Measurements from ENCODE around the gene ZBTB46.
"Not testable (repeated sequence)": the region's sequence is repeated elsewhere in the genome, so short reads cannot be mapped to it uniquely, and the experiment has no call there.

Gene ZBTB46

DNA sequence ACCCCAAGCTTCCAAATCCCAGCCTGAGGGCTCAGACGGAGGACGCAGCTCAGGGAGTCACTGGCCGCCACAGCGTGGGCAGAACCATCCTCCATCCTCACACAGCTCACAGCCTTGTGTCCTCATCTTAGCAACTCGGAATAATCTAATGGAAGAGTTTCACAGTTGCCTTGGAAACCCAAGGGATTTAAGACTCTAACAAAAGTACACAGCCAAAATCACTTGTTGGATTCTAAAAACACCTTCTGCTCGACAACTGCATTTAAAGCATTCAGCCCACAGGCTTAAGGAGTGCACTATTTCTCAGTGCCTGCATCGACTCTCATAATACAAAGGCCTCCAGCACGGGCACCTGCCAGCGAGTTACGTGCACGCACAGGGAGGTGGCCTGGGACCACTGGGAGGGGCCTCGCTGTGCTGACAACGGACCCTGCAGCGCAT, 45.4 kb downstream of the ZBTB46 start:
- no peak for DNase-seq

DNA sequence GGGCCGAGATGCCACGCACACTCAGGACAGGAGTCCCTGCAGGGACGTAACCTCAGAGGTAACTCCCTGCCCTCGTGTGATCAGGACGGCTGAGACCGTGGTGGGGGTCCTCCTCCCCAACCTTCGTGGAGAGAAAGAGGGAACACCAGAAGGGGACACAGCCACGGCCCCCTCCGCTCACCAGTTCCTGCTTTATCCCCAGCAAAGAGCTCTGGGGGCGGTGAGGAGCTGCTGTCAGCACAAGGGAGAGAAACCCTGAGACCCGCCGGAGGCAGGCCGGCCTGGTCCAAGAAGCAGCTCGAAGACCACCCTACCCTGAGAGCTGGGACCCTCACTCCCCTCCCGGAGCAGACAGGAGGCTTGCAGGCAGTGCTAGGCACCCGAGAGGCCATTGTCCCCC, 47.1 kb downstream of the ZBTB46 start:
- DNase-seq, result no peak

DNA sequence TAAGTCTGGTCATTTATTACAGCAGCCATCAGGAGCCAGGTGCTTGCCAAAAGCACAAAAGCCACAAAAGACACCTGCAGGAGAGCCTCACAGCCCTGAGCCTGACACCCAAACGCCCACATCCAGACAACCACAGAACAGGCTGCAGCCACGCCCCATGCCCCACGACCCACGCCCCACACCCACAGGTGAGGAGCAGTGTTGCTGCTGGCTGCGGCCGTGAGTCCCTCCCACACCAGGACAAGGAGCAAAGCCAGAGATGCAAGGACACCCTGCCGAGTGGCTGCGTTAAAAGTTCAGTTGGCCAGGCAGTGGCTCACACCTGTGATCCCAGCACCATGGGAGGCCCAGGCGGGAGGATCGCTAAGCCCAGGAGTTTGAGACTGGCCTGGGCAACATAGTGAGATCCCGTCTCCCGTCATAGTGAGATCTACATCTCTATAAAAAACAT, 48.5 kb downstream of the ZBTB46 start:
- no peak for DNase-seq

DNA sequence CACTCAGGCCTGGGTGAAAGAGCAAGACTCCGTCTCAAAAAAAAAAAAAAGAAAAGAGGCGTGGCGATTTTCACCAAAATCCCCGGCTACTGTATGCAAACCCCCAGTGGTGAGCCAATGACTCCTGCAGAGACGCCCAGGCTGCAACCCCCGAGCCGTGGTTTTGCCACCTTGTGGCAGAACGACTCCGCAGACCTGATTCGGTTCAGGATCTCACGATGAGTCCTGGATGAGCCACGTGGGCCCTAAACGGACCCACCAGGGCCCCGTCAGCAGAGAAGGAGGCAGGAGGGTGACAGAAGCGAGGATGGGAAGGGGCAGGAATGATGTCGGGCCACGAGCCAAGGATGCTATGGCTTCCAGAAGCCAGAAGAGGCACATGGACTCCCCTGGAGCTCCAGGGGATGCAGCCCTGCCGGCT, 49.0 kb downstream of the ZBTB46 start:
- DNase-seq, result peak; percentile 30

DNA sequence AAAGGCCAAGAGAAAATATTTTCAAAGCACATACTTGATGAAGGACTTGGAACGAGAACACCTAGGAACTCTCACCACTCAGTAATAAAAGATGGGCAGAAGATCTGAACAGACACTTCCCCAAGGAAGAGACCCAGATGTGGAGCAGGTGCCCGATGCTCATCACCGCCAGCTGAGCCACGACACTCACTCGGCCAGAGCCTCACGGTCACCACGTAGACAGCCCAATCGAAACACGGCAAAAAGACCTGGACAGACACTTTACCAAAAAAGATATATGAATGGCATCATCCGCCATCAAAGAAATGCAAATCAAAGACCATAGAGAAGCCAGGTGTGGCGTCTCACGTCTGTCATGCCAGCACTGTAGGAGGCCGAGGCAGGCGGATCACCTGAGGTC, 49.9 kb downstream of the ZBTB46 start:
- no peak for DNase-seq

DNA sequence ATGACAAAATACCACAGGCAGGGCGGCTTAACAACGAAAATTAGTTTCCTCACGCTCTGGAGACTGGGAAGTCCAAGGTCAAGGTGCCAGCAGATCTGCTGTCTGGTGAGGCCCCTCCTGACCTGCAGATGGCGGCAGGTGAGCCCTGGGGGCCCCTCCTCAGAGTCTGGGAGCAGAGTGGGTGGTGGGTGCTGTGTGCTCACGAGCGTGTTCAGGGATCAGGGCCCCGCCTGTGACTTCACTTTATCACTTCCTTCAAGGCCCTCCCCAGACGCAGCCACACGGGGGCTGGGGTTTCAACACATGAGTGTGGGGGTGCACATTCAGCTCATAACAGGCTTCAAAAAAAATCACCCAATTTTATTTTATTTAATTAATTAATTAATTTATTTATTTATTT, 52.2 kb downstream of the ZBTB46 start:
- no peak for DNase-seq

GRCh38 chr20:63778034-63778752, 52.9 kb downstream of the ZBTB46 start:
- DNase-seq, result no peak

DNA sequence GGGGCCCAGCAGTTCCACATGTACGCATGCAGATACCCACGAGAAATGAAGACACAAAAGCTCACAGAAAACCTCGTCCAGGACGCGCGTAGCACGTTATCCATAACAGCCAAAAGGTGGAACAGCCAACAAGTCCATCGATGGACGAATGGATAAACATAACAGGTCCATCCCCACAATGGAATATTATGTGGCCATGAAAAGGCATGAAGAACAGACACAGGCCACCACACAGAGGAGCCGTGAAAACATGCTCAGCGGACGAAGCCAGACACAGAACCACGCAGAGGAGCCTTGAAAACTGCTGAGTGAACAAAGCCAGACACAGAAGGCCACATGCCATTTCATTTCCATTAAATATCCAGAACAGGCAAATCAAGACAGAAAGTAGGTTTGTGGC, 53.5 kb downstream of the ZBTB46 start:
- no peak for DNase-seq

- not testable (repeated sequence) for DNase-seq
These were observed 54.2 kb downstream of the ZBTB46 start for GRCh38 chr20:63776875-63777274.

DNA sequence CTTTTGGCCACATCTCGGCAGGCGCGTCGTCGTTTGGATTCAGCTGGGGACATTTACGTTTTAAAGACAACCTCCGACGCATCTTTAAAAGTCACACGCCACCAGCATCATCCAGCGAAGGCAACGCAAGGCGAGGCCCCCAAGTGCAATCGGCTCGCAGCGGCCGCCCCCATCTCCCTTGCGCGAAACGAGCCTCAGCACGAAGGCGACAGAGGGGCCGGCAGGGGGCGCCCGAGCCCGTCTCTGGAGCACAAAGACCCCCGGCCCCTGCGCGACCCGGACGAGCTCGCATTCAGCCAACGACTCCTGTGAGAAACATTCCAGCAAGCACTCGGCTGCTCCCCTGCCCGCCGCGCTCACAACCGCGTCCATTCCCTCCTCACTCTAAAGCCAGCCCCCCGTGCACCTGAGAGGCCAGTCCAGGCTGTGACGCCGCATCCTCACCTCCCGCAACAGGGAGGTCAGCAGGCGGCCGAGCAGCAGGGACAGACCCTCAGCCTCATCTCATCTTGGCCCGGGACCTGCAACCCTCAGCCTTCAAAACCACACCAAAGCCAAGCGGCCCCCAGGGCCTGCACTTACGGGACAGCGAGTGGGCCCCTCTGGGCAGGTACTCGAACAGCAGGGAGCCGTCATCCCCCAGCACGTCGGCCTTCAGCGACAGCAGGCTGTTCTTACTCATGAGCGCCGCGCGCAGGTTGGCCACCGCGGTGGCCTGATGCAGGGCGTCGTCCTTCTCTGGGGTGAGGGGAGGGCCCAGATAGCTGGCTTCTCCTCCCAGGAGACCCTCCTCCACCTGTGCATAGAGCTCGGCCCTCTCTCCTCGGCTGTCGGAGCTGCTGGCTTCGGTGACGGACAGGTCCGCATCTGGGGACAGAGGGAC, 55.7 kb downstream of the ZBTB46 start:
- peak; percentile 88 for DNase-seq

GRCh38 chr20:63774306-63774705, 56.8 kb downstream of the ZBTB46 start:
- DNase-seq, result no peak

DNA sequence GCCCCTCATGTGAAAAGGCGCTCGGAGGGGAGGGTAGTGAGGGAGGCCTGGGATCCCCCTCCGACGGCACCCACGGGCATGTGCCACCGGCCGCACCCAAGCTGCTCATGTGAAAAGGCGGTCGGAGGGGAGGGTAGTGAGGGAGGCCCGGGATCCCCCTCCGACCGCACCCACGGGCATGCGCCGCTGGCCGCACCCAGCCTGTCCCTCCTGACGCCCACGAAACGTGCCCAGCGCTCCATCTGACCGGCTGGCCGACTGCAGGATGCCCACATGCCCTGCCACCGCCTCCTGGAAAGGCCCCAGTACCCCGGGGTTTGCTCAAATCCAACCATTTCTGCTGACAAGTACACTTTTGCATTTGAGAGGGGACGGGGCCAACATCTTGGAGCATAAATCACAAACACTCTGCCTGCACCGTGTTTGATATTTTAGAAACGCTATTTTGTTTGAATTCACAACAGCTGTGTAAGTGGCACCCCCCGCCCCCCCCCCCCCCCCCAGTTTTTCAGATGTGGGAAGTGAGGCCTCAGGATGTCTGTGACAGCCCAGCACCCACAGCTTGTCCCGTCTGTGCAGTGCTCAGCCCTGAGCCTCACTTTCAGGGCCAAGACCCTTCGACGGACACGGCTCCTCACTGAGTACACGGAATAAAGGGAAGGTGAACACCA, 57.4 kb downstream of the ZBTB46 start:
- DNase-seq, result no peak

DNA sequence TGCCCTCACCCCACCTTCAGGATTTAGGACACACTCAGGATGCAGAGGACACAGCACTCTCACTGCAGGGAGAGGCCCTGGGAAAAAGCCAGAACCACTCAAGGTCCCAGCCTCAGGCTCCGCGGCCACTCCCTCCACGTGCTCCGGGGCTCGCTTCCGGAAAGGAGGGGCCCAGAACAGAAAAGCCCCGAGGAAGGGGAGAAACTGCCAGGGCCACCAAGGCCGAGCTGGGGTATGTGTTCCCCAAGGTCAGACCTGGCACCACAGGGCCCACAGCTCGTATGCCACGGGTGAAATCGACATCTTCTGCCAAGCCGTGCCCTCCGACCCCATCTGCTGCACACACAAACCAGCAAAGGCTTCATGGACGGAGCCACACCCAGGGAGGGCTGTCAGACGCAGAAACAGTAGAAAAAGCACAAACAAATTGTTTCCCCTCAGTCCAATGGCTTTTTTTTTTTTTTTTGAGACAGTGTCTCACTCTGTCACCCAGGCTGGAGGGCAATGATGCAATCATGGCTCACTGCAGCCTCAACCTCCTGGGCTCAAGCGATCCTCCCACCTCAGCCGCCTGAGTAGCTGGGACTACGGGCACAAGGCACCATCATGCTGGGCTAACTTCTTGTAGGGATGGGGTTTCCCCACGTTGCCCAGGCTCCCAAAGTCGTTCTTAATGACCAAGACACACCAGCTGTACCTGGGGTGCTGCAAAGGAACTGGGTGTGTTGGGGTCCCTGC, 58.1 kb downstream of the ZBTB46 start:
- DNase-seq, result no peak

GRCh38 chr20:63771046-63771707, 59.9 kb downstream of the ZBTB46 start:
- DNase-seq, result no peak

DNA sequence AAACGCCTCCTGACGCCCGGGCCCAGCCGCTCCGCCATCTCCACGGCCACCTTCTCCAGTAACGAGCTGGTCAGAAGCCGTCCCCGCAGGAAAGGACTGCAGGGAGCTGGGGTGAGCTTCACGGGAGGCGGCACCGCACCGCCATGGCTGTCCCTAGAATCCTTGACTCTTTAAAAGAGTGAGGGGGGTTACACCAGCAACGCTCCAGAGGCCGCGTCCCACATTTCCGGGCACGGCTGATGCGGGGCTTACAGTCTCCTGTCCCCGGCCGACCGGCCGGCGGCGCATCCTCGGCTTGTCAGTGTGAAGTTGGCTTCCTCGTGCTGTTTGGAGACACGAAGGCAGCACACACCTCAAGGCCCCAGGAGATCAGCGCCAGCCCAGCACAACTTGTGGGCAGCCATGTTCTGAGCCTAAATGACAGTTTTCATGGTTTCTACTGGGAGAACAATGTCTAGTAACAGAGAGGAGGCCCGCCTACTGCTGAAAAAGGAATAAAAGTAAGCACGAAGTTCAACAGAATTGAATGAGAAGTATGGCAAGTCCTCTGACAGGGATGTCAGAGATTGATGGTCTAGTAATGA, 61.1 kb downstream of the ZBTB46 start:
- no peak for DNase-seq

DNA sequence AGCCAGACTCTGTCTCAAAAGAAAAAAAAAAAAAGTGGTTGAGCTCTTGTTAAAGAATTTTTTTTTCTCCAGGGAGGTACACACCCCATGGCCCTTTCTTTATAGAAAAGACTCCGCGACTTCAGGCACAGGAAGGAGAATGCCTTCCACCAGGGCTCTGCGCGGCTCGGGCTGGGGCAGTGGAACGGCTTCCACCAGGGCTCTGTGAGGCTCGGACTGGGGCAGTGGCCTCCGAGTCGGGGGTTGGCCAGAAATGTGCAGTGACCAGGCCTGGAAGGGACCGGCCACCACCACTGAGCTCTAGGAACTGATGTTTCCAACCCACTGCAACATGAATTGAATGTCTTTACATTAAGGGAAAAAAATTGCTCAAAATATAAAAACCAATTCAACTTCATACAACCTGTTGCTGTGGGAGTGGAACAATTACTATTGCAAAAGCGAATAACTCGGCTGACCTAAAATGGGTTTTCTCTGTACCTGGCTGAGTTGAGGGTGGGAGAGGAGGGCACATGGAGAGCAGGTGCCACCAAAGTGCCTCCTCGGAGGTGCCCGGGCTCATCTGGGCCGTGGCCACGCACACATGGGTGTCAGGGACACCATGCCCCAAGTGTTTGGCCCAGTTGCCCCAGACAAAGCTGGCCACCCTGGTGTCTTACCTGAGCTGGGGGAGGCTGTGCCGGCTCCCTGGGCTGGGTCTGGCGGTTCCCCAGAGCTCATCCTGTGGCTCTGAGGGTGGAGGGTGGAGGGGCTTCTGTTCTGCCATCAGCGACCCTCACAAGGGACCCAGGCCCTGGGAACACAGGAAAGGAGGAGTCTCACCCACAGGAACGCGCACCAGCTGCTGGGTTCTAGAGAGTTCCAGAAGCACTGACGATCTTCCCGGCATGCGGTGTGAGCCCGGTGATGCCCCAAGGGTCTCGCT, 62.2 kb downstream of the ZBTB46 start:
- DNase-seq, result no peak

DNA sequence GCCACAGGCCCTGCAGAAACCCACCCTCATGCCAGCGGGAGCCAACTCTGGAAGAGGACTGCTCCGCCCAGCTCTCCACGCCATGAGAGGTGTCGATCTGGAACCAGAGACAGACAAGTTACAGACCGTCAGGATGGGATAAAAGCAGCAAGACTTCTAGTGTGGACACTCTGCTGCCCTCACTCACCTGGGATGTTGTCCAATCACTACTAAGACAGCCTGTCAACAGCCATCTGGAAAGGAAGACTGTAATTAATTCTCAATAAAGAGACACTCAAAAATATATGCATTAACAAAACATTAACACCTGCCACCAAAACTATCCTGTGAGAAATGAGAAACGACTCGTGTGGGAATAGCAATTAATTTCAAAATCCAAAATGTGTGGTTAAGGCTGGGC, 63.2 kb downstream of the ZBTB46 start:
- DNase-seq, result no peak

GRCh38 chr20:63767456-63767855, 63.6 kb downstream of the ZBTB46 start:
- DNase-seq, result no peak

DNA sequence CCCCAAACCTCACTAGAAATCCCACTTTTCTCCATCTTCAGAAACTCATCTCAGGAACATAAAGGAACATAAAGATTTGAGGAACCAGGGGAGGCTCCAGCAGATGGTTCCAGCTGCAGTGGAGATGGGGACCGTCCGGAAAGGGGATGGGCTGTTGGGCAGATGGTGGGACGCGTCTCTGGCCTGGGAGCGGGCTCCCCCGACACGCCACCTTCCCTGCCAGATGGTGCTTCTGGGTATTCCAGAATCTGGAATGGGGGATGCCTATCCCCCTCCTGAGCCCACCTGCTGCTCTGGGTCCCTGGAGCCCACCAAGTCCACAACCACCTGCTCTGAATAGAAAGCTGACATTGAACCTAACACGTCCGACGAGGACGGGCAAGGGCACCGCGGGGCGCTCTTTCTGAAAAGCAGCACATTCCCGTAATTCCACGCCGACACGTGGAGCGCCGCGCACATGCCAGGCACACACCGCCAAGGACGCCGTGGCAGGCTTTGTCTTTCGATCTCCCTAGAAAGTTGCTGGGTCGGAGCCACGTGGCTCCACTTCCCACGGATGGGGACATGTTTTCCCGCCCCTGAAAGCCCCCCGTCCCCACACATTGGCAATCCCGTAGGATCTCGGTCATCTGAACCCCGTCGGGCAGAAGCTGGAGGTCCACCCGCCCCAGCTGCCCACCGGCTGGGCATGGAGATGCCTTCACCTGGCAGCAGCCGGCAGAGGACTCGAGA, 64.2 kb downstream of the ZBTB46 start:
- peak; percentile 39 for DNase-seq

- no peak for DNase-seq
These were observed 65.2 kb downstream of the ZBTB46 start for GRCh38 chr20:63765902-63766301.
